ENCODE results near the gene HOXA6.

DNA sequence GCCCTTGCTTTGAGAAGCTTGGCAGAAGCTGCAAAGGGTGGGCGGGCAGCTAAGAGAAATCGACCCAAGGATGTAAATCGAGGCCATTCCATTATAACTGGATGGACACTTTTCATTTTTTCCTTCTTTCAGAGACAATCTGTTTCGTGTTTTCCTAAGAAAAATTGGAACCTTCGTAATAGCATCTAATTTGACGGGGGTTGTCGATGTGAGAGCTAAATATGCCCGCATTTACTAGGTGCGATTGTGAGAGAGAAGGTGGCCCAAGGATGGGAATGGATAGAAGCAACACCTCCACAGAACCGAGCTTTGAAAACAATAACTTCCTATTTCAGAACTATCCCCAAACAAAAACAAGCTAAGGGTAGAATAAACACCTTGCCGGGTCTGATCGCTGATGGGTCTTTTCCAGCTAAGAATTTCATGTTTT, 16.2 kb downstream of the HOXA6 start:
- TF ChIP-seq, protein P1, sequence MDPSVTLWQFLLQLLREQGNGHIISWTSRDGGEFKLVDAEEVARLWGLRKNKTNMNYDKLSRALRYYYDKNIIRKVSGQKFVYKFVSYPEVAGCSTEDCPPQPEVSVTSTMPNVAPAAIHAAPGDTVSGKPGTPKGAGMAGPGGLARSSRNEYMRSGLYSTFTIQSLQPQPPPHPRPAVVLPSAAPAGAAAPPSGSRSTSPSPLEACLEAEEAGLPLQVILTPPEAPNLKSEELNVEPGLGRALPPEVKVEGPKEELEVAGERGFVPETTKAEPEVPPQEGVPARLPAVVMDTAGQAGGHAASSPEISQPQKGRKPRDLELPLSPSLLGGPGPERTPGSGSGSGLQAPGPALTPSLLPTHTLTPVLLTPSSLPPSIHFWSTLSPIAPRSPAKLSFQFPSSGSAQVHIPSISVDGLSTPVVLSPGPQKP (IDR thresholded peaks at IDR 0.05; ENCODE audit: low read depth, low read length), result no peak
- TF ChIP-seq, protein P2, sequence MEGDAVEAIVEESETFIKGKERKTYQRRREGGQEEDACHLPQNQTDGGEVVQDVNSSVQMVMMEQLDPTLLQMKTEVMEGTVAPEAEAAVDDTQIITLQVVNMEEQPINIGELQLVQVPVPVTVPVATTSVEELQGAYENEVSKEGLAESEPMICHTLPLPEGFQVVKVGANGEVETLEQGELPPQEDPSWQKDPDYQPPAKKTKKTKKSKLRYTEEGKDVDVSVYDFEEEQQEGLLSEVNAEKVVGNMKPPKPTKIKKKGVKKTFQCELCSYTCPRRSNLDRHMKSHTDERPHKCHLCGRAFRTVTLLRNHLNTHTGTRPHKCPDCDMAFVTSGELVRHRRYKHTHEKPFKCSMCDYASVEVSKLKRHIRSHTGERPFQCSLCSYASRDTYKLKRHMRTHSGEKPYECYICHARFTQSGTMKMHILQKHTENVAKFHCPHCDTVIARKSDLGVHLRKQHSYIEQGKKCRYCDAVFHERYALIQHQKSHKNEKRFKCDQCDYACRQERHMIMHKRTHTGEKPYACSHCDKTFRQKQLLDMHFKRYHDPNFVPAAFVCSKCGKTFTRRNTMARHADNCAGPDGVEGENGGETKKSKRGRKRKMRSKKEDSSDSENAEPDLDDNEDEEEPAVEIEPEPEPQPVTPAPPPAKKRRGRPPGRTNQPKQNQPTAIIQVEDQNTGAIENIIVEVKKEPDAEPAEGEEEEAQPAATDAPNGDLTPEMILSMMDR (IDR thresholded peaks at IDR 0.05 in 2 of 3, conservative IDR thresholded peaks at IDR 0.05 in 1 of 3; ENCODE audit: control insufficient read depth in 2 of 3, extremely low read depth in 1 of 3, insufficient read depth in 1 of 3, low read depth in 3 of 3, low read length in 3 of 3), result no peak
- TF ChIP-seq MTA2 (IDR thresholded peaks at IDR 0.05; ENCODE audit: low read depth), result no peak
- TF ChIP-seq, protein P3, sequence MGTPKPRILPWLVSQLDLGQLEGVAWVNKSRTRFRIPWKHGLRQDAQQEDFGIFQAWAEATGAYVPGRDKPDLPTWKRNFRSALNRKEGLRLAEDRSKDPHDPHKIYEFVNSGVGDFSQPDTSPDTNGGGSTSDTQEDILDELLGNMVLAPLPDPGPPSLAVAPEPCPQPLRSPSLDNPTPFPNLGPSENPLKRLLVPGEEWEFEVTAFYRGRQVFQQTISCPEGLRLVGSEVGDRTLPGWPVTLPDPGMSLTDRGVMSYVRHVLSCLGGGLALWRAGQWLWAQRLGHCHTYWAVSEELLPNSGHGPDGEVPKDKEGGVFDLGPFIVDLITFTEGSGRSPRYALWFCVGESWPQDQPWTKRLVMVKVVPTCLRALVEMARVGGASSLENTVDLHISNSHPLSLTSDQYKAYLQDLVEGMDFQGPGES (IDR thresholded peaks at IDR 0.05), result no peak

All from GM12878 (cell line).